CMK (cell line): ENCODE results near the gene ZNF672.
"Not testable (repeated sequence)": the region's sequence is repeated elsewhere in the genome, so short reads cannot be mapped to it uniquely, and the experiment has no call there.

Source experiments
- DNase-seq: peaks from one replicate; pipeline ENCODE4 v3.0.0-alpha.2; 2010; ENCODE audit warnings: low read depth

ZNF672 gene

DNA sequence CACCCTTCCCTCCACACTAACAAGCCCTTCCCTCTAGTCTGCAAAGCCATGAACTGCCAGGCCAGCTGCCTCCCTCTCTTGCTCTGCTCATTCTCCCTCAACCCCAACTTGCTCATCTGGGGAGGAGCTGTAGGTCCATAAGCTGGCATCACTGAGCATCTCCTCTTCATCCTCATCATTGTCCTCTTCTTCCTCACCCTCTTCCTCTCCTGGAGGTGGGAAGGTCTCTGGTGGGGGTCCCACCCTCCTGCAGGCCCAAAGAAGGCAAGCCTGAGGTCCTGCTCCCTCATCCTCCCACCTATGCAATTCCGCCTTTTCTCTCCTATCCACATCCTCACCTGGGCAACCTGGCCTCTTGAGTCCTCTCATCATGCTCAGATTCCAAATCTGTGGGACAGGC, 18.2 kb downstream of the ZNF672 start:
- DNase-seq: no peak

GRCh38 chr1:248857201-248857600, 19.2 kb downstream of the ZNF672 start:
- no peak for DNase-seq

- no peak for DNase-seq
Observed at GRCh38 chr1:248857749-248858095, 19.7 kb downstream of the ZNF672 start.

DNA sequence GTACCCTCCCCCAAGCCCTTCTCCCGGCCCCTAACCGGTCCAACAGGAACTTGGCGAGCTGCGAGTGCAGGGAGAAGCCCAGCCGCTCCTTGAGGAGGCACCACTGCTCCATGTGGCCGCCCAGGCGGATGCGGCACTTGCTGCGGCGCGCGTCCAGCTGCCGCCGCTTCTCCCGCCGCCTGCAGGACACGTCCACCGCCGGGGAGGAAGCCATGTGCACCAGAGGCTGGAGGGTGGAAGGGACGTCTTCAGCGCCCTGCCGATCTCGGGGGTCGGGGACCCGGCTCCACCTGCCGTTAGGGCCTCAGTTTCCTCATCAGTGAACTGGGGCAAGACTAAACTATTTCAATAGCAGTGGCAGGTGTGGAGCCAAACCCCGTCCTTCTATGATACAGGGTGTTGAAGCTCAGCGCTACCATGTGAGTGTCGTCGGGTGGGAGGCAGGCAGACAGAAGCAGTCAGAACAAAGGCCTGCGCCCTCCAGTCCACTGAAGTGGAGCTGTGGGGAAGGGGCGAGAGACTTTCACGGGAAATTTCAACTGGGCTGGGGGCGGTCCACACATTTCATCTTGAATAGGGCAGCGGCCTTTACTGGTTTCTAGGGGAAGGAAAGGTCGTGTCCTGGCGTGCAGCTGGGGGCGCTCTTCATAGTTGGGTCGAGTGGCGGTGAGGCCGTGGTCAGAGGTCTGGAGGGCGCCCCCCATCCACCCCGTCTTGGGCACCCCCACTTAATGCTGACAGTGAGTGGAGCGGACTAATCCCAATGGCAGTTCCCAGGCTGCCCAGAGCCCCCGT, 20.3 kb downstream of the ZNF672 start:
- DNase-seq: peak; percentile 85

DNA sequence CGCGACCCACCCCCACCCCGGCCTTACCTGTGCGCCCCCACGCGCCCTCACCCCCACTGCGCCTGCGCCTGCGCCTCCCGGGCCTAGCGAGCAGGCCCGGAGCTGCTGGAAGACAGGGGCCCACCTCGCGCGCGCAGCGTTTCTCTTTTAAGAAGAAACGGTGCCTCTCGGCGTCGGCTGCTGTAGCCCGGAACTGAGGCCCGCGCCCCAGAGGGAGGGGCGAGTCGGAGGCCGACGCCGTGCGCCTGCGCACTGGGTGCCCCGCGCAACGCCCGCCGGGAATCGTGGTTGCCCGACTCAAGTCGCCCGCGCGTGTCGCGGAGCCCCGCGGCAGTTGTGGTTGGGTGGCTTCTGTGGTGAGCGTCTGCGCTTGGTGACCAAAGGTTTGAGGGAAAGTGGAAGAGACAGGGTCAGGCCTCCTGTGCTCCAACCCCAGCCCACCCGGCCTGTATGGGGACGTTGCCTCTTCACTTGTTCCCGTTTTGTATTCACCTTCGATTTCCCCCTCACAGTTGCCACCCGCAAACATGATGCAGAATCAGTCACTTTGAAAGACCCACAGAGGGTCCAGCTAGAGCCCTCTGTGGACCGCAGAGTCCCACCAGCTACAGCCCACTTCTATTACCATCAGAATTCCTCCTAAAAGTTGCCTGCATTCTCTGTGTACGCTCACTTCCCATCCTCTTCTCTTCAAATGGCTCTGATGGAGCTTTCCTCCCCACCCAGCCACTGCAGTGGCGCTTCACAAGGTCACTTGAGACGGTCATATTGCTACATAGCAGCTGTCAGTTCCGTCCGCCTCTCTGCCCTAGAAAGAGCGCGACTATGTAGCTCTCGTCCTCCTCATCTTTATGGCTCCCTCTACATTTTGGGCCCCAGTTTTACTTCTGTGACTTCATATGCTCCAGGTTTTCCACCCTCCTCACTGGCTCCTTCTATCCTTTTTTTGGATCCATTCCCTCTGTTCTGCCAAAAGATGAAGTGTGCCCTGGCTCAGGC, 21.2 kb downstream of the ZNF672 start, which contains the start of gene ZNF692:
Gene ZNF692 (minus strand): TSS at position 195 of the 999 bp plus-strand sequence. CDS start 776 bp downstream, outside the sequence.
- DNase-seq: peak; percentile 97

- DNase-seq: no peak
Observed at GRCh38 chr1:248860007-248860406, 22.0 kb downstream of the ZNF672 start.

GRCh38 chr1:248861616-248862015, 23.6 kb downstream of the ZNF672 start:
- no peak for DNase-seq

DNA sequence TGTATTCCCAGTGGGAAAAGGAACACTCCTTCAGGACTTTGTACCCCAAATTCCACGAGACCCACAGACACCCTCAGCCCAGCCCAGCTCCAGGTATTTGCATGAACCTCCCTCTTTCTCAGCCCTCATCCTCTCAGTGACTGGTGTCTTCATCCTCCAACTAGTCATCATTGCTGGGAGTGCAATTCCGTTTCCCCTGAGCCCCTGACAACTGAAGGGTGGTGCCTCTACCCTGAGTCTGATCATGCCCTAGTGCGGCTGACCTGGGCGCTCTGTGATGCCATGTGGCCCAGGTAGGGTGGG, 24.6 kb downstream of the ZNF672 start:
- no peak for DNase-seq

DNA sequence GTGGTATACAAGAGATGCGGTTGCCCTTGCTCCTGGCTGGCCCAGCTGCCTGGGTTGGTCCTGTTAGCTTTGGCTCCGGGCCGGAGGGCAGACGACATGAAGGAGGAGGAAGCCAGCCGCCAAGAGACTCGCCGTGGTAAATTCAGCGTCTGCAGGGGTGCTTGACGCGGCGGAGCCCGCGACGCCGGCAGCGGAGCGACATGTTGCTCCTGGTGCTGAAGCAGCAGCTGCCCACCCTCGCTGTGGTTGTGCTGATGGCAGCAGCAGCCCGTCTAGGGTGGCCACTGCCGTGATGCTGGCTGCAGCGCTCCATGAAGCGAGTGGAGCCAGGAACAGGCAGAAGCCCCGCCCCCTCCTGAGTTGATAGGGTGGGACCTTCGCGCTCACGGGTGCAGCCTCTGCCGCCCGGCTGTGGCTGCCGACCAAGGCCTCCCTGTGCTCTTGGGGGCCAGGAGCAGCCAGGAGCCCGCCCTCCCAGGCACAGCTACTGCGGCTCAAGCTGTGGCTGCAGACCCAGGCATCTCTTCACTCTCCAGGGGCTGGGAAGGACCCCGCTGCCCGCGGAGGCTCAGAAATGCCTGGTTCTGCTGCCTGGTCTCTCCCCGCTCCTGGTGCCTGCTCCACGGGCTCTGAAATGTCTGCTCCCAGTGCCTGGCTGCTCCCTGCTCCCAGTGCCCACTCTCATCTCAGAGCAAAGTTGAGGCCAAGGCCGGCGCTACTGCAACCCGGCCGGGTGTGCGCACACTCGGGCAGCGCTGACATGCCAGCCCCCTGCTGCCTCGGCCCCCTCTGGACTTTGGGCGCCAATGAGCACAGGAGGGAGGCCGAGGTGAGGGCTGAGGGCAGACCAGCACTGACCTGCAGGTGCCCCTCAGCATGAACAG, 25.2 kb downstream of the ZNF672 start:
- DNase-seq: peak; percentile 76

DNA sequence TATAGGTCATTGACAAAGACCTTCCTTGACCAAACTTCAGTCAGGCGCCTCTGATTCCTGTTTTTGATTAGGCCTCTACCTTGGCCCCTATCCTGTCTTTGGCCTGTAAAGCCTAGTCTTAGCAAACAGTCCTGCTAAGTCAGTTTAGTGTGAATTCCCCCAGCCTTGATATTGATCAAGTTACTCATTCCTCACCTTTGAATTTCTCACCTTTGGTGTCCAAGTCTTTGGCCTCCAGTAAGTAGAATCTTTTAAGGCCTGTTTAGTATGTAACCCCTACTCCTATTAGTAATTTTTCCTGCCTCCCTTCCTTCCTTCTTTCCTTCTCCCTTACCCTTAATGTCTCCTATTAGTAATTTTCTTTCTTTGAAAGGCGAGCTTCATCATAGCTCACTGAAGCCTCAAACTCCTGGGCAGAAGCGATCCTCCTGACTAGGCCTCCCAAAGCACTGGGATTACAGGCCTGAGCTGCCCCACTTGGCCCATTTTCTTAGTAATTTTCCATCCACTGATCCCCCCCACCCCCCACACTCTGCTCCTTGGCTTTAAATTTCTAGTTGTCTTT, 33.9 kb downstream of the ZNF672 start:
- no peak for DNase-seq

GRCh38 chr1:248872752-248873408, 34.9 kb downstream of the ZNF672 start:
- peak; percentile 65 for DNase-seq

GRCh38 chr1:248873409-248873992, 35.5 kb downstream of the ZNF672 start:
- peak; percentile 98 for DNase-seq

GRCh38 chr1:248873993-248874533, 36.0 kb downstream of the ZNF672 start:
- DNase-seq: no peak

- no peak for DNase-seq
Observed at GRCh38 chr1:248881261-248881660, 43.2 kb downstream of the ZNF672 start.

DNA sequence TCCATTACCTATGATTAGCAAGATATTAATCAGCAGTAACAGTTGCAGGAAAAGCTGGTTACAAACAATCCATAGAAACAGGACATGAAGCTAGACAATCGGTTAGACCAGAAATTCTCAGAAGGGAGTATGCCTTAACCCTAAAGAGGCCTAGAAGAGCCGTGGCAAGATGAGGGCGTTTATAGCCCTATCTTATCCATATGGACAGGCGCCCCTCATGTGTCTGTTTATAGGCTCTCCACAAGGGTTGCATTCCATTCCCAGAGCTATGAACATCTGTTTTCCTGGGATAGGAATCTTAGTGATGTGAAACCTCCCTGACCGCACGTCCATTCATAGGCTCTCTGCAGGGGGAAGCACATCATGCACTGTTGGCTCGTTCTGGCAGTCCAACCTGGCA, 44.4 kb downstream of the ZNF672 start:
- DNase-seq: not testable (repeated sequence)

GRCh38 chr1:248884632-248885295, 46.7 kb downstream of the ZNF672 start:
- DNase-seq: no peak

GRCh38 chr1:248885646-248886045, 47.6 kb downstream of the ZNF672 start:
- DNase-seq: no peak

- DNase-seq: no peak
Observed at GRCh38 chr1:248886237-248886895, 48.3 kb downstream of the ZNF672 start.

GRCh38 chr1:248889914-248890243, 51.9 kb downstream of the ZNF672 start:
- DNase-seq: not testable (repeated sequence)
